BE2C (cell line): ENCODE results near the gene KCNT2.
"Not testable (repeated sequence)": the region's sequence is repeated elsewhere in the genome, so short reads cannot be mapped to it uniquely, and the experiment has no call there.

Experiments
- DNase-seq: peaks from one replicate; pipeline ENCODE4 v3.0.0-alpha.2; 2020
- H3K27me3 ChIP-seq: fragments of 250-450 bp; sonication (Bioruptor Pico); 2 replicates; pipeline ENCODE4 v1.5.1; 2020; ENCODE audit warnings: mild to moderate bottlenecking
- H3K36me3 ChIP-seq: fragments of 250-450 bp; sonication (Bioruptor Pico); 2 replicates; pipeline ENCODE4 v1.5.1; 2020; ENCODE audit warnings: mild to moderate bottlenecking
- H3K4me1 ChIP-seq: fragments of 250-450 bp; sonication (Bioruptor Pico); 2 replicates; pipeline ENCODE4 v1.5.1; 2020
- H3K4me3 ChIP-seq: 2 replicates; pipeline ENCODE4 v1.5.1; 2011; ENCODE audit warnings: low read depth, low read length
- H3K9me3 ChIP-seq: fragments of 250-450 bp; sonication (Bioruptor Pico); 2 replicates; pipeline ENCODE4 v1.5.1; 2020
- CTCF ChIP-seq: IDR thresholded peaks from 2 replicates; pipeline ENCODE4 v1.5.1; 2012; ENCODE audit warnings: mild to moderate bottlenecking, low read depth, low read length

The KCNT2 gene

DNA sequence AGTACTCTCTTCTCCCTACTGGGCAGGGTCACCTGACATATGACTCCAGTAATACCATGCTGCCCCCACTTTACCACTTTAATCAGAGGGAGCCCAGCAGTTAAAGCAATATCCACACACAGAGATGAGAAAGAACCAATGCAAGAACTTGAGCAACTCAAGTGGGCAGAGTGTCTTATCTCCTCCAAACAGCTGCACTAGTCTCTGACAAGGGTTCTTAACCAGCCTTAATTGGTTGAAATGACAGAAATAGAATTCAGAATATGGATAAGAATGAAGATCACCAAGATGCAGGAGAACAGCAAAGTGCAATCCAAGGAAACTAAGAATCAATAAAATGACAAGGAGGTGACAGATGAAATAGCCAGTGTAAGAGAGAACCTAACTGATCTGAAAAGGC, 91.0 kb downstream of the KCNT2 start:
- Histone ChIP-seq H3K4me1 (peaks cover 22% of the 10 kb centered on the region), H3K27me3 (no peaks in the 10 kb centered on the region), H3K4me3 (no peak overlapping the region), H3K36me3 (no peaks in the 10 kb centered on the region), H3K9me3 (no peaks in the 10 kb centered on the region)
- DNase-seq: no peak
- TF ChIP-seq CTCF: no peak

DNA sequence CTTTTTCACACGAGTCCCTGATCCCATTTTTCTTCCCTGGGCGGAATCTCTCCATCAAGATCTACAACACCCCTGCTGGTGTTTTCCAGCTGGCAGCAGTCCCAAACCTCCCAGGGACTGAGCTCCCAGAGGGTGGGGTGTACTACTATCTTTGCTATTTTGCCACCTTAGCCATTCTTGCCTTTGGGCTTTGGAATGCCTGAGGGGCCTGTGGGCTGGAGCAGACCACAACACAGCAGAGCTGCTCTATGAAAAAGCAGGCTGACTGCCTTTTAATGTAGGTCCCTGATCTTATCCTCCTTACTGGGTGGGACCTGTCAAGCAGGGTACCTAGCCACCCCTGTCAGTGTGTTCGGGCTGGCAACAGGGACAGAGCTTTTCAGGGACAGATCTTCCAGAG, 91.9 kb downstream of the KCNT2 start:
- Histone ChIP-seq H3K4me3 (peak overlapping the region; percentile 8; the same call in 1 of the 2 replicates), H3K27me3 (no peaks in the 10 kb centered on the region), H3K4me1 (peaks cover 27% of the 10 kb centered on the region), H3K9me3 (no peaks in the 10 kb centered on the region), H3K36me3 (no peaks in the 10 kb centered on the region)
- DNase-seq: peak; percentile 75
- no peak for TF ChIP-seq CTCF

DNA sequence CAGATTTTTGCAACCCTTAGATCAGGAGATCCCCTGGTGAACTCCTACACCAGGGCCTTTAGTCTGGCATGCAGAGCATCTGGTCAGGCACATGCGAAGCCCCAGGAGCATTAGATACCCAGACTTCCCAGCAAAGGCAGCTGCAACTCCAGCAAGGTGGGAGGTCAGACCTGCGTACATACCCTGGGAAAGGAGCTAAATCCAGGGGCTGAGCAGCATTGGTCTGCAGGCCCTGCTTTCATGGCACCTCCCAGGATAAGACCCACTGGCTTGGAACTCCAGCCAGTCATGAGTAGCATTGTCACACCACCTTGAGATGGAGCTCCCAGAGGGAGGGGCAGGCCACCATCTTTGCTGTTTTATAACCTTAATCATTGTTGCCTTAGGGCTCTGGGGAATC, 92.3 kb downstream of the KCNT2 start:
- H3K27me3 ChIP-seq: no peaks in the 10 kb centered on the region
- H3K36me3 ChIP-seq: no peaks in the 10 kb centered on the region
- DNase-seq: peak; percentile 45
- H3K4me3 ChIP-seq: peak overlapping the region; percentile 8; the same call in 1 of the 2 replicates
- H3K9me3 ChIP-seq: no peaks in the 10 kb centered on the region
- no peak for TF ChIP-seq CTCF
- peaks cover 32% of the 10 kb centered on the region for H3K4me1 ChIP-seq

GRCh38 chr1:196513821-196514220, 94.4 kb downstream of the KCNT2 start:
- Histone ChIP-seq H3K27me3 (no peaks in the 10 kb centered on the region), H3K4me1 (peaks cover 37% of the 10 kb centered on the region), H3K4me3 (no peak overlapping the region), H3K36me3 (no peaks in the 10 kb centered on the region), H3K9me3 (no peaks in the 10 kb centered on the region; the same call in 1 of the 2 replicates)
- DNase-seq: no peak
- TF ChIP-seq CTCF: no peak

DNA sequence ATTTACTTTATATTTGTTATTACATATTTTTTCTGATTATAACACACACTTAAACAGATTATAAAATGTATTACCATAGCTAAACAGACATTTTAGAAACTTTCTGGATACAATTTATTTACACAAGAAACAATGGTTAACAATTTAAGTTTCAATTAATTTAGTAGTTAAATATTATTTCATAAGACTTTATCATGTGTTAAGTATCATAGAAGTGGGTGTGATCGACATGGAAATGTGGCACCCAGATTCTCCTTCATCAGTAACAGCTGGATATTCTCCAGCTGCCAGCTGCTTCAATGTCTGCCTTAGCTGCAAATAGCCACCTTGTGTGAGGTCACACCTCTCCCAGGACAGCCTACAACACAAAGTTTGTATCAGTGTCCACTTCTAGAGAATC, 97.8 kb downstream of the KCNT2 start:
- TF ChIP-seq CTCF: no peak
- H3K27me3 ChIP-seq: no peaks in the 10 kb centered on the region
- DNase-seq: no peak

GRCh38 chr1:196504224-196504623, 104.0 kb downstream of the KCNT2 start:
- H3K4me3 ChIP-seq, H3K9me3 ChIP-seq, H3K36me3 ChIP-seq, DNase-seq, H3K4me1 ChIP-seq, H3K27me3 ChIP-seq: not testable (repeated sequence)

More for the DNA sequence above, 97.8 kb downstream of the KCNT2 start:
- peaks cover 17% of the 10 kb centered on the region for H3K4me1 ChIP-seq
- H3K9me3 ChIP-seq: no peaks in the 10 kb centered on the region; the same call in 1 of the 2 replicates
- no peak overlapping the region for H3K4me3 ChIP-seq
- no peaks in the 10 kb centered on the region for H3K36me3 ChIP-seq

DNA sequence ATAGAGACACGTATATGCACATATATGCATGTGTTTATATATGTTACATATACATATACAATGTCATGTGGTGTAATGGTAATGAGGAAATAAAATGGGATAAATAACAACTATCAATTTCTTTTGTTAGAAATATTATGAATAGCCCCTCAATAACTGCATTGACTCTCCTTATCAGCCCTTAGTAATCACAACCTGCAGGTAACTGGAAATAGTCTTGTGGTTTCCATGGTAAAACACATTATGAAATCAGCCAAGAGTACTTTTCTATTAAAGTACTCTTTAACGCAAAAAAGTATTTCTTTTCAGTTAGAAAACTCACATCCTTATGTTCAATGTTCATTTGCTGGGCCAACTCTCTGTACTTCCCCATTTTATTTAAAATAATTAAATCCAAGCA, 105.8 kb downstream of the KCNT2 start:
- no peaks in the 10 kb centered on the region; the same call in 1 of the 2 replicates for H3K36me3 ChIP-seq
- H3K27me3 ChIP-seq: no peaks in the 10 kb centered on the region
- no peaks in the 10 kb centered on the region; the same call in 1 of the 2 replicates for H3K4me1 ChIP-seq
- no peak overlapping the region for H3K4me3 ChIP-seq
- no peak for DNase-seq
- 0 out of 2 replicates have a peak, but pooled peaks cover 2% of the 10 kb centered on the region for H3K9me3 ChIP-seq
- TF ChIP-seq CTCF: no peak
